HK-2 (cell line): ENCODE results near the gene RAI2.

ENCODE experiments used
- DNase-seq: peaks from one replicate; pipeline ENCODE4 v3.0.0-alpha.2; 2018; ENCODE audit not compliant: unreplicated experiment

Gene RAI2

DNA sequence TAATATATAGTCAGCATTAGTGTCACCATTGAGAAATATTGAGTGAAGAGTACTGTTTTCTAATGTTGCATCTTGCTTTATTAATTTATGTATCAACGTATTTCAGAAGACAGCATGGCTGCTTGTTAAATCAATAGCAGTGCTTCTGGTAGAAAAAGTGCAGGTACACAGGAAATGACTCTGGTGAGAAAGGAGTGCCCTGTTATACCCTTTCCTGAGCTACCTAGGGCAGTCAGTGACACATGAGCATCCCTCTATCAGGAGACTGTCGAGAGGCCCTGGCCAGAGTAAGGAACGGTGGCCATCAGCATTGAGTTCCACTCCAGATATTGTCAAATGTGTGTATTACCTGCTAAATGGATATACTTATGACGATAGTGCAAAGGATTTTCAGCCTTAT is 81.7 kb downstream of the RAI2 start:
- no peak for DNase-seq

DNA sequence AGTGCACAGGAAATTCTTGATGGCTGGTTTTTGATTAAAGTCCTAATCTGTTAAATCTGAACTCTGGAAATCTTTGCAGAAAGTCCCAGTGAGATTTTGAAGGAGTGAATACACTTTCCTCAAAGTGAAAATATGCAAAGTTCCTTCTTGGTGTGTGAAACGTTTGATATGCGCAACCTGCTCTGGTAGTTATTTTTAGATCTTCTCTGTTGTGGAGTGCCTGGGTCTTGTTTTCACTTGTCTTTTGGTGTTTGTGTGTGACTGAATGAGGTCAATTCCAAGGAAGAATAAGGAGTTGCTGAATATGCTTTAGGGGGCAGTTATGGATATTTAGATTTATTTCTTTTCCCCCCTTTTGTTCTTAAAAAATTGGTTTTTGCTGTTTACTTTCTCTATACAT is 82.1 kb downstream of the RAI2 start:
- DNase-seq: no peak

DNA sequence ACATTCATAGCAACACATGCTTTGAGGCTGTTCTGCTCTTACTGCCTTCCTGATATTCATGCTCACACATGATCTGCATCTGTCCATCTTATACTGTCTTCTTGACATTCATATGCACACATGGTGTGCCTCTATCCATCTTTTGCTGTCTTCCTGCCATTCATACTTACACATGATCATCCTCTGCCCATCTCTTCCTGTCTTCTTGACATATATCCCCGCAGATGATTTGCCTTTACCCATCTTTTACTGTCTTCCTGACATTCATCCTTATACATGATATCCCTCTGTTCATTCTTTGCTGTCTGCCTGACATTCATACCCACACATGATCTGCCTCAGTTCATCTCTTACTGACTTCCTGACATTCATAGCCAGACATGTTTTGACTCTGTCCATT is 87.0 kb downstream of the RAI2 start:
- no peak for DNase-seq

DNA sequence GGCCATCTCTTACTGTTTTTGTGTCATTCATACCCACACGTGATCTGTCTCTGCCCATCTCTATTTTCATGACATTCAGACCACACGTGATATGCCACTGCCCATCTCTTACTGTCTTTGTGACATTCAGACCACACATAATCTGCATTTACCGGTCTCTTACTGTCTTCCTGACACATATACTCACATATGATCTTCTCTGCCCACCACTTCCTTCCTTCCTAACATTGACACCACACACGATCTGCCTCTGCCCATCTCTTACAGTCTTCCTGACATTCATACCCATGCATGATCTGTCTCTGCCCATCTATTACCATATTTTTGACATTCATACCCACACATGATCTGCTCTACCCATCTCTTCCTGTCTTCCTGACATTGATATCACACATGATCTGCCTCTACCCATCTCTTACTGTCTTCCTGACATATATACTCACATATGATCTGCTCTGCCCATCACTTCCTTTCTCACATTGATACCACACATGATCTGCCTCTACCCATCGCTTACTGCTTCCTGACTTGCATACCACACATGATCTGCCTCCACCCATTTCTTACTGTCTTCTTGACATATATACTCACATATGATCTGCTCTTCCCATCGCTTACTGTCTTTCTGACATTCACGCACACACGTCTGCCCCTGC is 87.7 kb downstream of the RAI2 start:
- DNase-seq: no peak

DNA sequence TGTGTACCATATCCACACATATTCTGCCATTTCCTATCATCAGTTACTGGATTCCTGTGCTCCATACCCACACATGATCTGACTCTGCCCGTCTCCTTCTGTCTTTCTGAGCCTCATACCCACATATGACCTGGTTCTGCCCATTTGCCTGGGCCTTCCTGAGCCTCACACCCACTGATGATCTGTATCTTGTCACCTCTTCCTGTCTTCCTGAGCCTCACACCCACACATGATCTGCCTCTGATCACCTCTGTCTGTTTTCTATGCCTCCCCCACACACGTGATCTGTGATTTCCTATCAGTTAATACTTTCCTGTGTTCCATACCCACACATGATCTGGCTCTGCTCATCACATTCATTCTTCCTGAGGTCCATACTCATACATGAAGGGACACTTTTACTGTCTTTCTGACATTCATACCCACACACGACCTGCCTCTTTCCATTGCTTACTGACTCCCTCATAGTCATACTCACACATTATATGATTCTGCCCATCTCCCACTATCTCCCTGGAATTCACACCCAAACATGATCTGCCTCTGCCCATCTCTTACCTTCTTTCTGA is 91.3 kb downstream of the RAI2 start:
- no peak for DNase-seq

DNA sequence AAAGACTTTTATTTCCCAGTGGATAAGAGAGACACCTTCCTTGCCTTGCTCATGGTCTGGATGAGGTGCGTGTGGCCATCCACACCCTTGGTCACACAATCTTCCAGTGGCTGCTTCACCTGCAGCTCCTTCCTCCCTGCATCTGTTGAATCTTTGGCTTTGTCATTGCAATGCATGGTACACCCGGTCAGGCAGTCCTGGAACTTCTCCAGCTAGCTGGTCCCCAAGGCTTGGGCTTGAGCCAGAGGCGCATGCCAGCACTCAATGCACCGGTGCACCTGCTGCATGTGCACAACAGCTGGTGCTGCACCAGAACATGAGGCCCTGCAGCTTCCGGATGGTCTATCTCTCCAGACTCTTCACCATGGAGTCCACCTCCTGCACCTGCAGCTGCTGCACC is 92.1 kb downstream of the RAI2 start:
- DNase-seq: no peak

DNA sequence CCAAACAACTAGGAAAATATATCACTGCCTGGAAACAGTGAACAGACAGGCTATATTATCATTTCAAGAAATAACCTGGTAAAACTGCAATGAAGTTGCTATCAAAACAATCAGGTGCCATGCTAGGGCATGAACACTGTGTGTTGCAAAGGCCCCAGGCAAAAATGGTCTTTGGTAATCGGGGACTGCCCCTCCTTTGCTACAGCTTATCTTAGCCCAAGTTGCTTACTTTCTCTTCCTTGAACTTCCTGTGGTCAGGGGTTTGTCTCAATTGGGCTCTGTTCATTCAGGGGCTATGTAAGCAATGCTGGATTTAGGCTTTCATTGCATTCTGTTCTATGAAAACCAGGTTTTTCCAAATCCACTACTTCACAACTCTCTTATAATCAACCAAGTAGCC is 93.4 kb downstream of the RAI2 start:
- DNase-seq: no peak

DNA sequence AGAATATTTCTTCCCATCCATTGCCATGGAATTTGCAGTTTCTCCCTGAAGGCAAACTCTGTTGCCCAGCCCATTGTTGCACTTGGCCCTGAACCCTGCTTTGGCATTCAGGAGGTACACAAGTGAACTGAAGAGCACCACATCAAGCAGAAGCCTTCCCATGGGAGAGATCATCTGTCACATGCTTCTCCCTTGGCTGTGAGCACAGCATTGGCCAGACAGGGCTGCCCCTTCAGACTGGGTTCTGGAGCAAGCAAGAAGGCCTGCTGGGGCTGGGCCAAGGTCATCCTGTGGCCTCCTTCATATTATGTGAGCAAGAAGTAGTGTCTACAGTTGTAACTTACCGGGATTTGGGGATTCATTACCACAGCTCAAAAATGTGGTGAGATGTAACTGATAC is 101.1 kb downstream of the RAI2 start:
- no peak for DNase-seq

DNA sequence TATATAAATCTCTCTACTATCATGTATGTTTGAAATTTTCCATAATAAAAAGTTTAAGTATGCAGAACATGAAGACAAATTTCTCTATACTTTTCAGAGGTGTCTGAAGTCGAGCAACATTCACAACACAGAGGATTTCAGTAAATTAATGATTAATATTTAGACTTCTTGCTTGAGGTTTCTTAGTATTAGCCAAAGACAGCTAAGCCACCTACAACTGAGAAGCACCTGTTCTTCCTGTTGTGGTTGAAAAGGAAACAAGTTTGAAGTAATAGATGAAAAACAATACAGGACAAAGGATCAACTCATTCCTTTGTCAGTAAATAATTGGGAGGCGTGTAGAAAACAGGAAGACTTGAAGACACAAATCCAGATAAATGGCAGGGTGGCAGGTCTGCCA is 102.7 kb downstream of the RAI2 start:
- DNase-seq: no peak

DNA sequence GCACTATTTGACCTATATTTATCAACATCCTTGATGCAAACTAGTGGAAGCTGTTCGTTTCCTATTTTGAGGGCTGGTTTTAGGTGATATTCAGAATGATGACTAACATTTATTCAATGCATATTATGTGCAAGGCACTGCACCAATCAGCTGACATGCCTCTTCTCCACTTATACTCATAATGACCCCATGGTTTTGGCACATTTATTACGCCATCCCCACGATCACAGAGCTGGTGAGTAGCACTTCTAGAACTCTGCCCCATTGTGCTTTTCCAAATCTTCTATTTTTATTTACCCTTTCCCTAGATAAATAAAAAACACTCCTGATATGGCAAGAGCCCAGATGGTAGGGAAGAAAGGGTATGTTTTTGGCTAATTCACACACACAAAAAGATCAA is 110.7 kb downstream of the RAI2 start:
- no peak for DNase-seq
